Psoas muscle (tissue), 8 donors: ENCODE data around the gene FOXP1. TPM values are rescaled to one million over a fixed set of nuclear protein-coding genes. Genes with fewer than 3 reads are reported as not detected.

Experiments
- ATAC-seq, 4 donors: fragments of 200-7000 bp; cut with Tn5 transposase; one replicate each; pipeline ENCODE4 v1.9.1; 2020; ENCODE audit warnings: moderate library complexity in 3 of 4, mild to moderate bottlenecking in 2 of 4
- DNase-seq, 2 donors: peaks; one replicate each; pipeline ENCODE4 v3.0.0-alpha.2; 2020
- H3K27ac ChIP-seq: fragments of 200-600 bp; one replicate; pipeline ENCODE4 v1.8.0; 2022
- H3K27me3 ChIP-seq, 3 donors: fragments of 200-600 bp in 1 of 3; one replicate each; pipeline versions ENCODE4 v1.6.1 to v1.8.0; 2013 to 2022; ENCODE audit warnings: low read length in 2 of 3, mild to moderate bottlenecking in 2 of 3, moderate library complexity in 1 of 3; ENCODE audit not compliant: insufficient read depth in 3 of 3
- H3K36me3 ChIP-seq, 2 donors: fragments of 200-600 bp in 1 of 2; one replicate each; pipeline versions ENCODE4 v1.6.1 to v1.8.0; 2013 to 2022; ENCODE audit warnings: low read depth in 1 of 2, mild to moderate bottlenecking in 1 of 2, moderate library complexity in 1 of 2; ENCODE audit not compliant: insufficient read depth in 1 of 2
- H3K4me1 ChIP-seq: fragments of 200-600 bp; one replicate; pipeline ENCODE4 v1.8.0; 2022
- H3K4me3 ChIP-seq: fragments of 200-600 bp; one replicate; pipeline ENCODE4 v1.8.0; 2022; ENCODE audit warnings: mild to moderate bottlenecking
- H3K9me3 ChIP-seq: fragments of 200-600 bp; one replicate; pipeline ENCODE4 v1.8.0; 2022
- CTCF ChIP-seq: fragments of 200-600 bp; IDR thresholded peaks from one replicate; pipeline ENCODE4 v1.8.0; 2022; ENCODE audit warnings: antibody characterized with exemption
- WGBS, 3 donors: extraction: QIAGEN DNeasy Blood & Tissue Kit; methylation state at CpG; one replicate each; pipeline versions ENCODE4 v1.1.6 to v1.1.7; 2013; 5-methylcytosine and 5-hydroxymethylcytosine counted together
- intact Hi-C, 2 donors: fragments of 100-400 bp; cut with DNase I; formaldehyde crosslinking; loops; one replicate each; pipeline versions ENCODE4 v1.11.0 to v1.14.2; 2022
- polyA plus RNA-seq, 3 donors: library from polyadenylated mRNA; stranded (reverse); fragments of 200-250 nt; gene quantifications; one replicate each; pipeline ENCODE4 v1.2.3, GENCODE V29; 2013
- total RNA-seq, 4 donors: library from RNA; stranded (reverse); fragmentation: NEBNext Ultra II Directional in 2 of 4; extraction: Animal tissue kit (Norgen Biotek cat#: 25700) in 2 of 4; gene quantifications; one replicate each; pipeline versions ENCODE4 v1.2.1 to v1.2.4, GENCODE V29; 2021 to 2023
- donor health status: healthy with polysubstance abuse.
- donor health status: DM: no; HTN: no; CAD: no; lungs with moderate emphysema.
- donor health status: Bipolar disorder and iron deficiency.
- donor health status: healthy.
- donor health status: DM: yes; HTN: yes; CAD: no.
- donor health status: DM: no; HTN: no; CAD: no.
- donor health status: DM: no; HTN: no; CAD: no.
- donor health status: DM: yes; HTN: yes; CAD: no.

FOXP1 gene
- total and polyA plus RNA-seq, 7 donors: 2.6 to 26.4 (median 15.4) TPM

DNA sequence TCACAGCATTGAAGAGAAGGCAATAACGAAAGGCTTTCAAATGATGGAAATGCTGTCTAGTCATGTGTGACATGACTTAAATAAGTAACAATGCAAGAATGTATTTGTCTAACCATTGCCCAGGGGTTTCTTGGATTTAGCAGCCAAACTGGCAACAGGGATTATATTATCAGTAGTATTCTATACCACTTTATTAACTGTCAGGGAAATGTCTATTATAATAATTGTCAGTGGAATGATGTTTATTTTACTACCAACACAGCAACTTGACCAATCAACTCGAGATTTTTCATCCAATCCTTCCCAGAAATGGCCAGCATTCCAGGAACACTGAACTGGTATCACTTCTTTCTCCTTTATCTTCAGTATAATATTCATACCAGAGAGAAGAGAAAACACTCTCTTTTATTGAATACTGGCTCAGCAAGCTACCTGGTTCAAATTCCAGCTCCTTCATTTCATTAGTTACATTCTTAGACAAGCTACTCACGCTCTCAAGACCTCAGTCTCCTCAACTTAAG, 66.2 kb downstream of the FOXP1 start:
- no peak overlapping the region for H3K4me3 ChIP-seq
- peaks cover 7% of the 10 kb centered on the region for H3K4me1 ChIP-seq
- H3K36me3 ChIP-seq: no peaks in the 10 kb centered on the region
- TF ChIP-seq CTCF: no peak
- intact Hi-C loops: no loop called here
- no peak overlapping the region for H3K27ac ChIP-seq
- 87 to 91% (median 89%) methylated on average over 3 of the region's 3 CpGs for WGBS, 3 donors
- H3K9me3 ChIP-seq: no peaks in the 10 kb centered on the region
- H3K27me3 ChIP-seq: no peaks in the 10 kb centered on the region
- ATAC-seq (no peak), DNase-seq (no peak)

DNA sequence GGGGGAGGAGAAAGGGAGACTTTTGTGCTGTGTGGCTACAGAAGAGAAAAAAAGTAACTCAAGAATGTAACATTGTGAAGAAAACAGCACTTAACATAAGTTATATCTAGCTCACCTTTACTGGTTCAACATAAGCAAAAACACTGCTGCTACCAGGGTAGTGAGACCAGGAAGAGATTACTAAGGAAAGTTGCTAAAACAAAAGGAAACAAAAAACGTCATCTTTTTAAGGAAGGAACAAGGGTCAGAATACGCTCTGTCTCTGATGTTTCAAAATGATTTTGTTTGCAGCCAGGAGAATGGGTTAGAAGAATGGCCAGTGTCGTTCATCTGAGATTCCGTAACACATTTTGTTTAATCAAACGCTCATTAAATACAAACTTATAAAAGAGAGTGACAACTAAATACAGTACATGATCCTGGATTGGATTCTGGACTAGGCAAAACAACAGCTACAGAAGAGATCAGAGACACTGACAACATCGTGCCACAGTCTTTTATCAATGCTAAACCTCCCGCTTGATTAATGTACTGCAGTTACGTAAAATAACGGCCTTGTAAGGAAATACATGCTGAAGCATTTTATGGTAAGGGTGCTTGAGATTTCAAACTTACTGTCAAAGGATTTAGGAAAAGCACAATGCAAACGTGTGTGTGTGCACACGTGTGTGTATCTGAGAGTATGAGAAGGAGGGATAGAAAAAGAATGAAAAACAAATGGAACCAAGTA, 67.7 kb downstream of the FOXP1 start:
- WGBS, 3 donors: 73 to 78% (median 76%) methylated on average over 11 of the region's 11 CpGs
- H3K27ac ChIP-seq: no peak overlapping the region
- no peaks in the 10 kb centered on the region for H3K9me3 ChIP-seq
- no peak overlapping the region for H3K4me3 ChIP-seq
- H3K36me3 ChIP-seq: no peaks in the 10 kb centered on the region
- no peaks in the 10 kb centered on the region for H3K27me3 ChIP-seq
- no peak for DNase-seq
- no peak for TF ChIP-seq CTCF
- intact Hi-C loops: no loop called here
- ATAC-seq: no peak
- H3K4me1 ChIP-seq: no peaks in the 10 kb centered on the region

GRCh38 chr3:71514621-71515020, 68.9 kb downstream of the FOXP1 start:
- H3K4me1 ChIP-seq: no peaks in the 10 kb centered on the region
- no peaks in the 10 kb centered on the region for H3K27me3 ChIP-seq
- TF ChIP-seq CTCF: no peak
- ATAC-seq (no peak), DNase-seq (no peak)
- H3K36me3 ChIP-seq: no peaks in the 10 kb centered on the region
- intact Hi-C loops: no loop called here
- H3K9me3 ChIP-seq: no peaks in the 10 kb centered on the region
- H3K4me3 ChIP-seq: no peak overlapping the region
- 93 to 99% (median 96%) methylated on average over 5 of the region's 5 CpGs for WGBS, 3 donors
- H3K27ac ChIP-seq: no peak overlapping the region

GRCh38 chr3:71513515-71513914, 70.0 kb downstream of the FOXP1 start:
- H3K4me1 ChIP-seq: no peaks in the 10 kb centered on the region
- ATAC-seq (no peak), DNase-seq (no peak)
- H3K27me3 ChIP-seq: no peaks in the 10 kb centered on the region
- no peak for TF ChIP-seq CTCF
- H3K4me3 ChIP-seq: no peak overlapping the region
- no peaks in the 10 kb centered on the region for H3K9me3 ChIP-seq
- intact Hi-C loops: no loop called here
- no peak overlapping the region for H3K27ac ChIP-seq
- H3K36me3 ChIP-seq: no peaks in the 10 kb centered on the region
- WGBS, 3 donors: 94 to 96% (median 95%) methylated on average over 7 of the region's 7 CpGs

DNA sequence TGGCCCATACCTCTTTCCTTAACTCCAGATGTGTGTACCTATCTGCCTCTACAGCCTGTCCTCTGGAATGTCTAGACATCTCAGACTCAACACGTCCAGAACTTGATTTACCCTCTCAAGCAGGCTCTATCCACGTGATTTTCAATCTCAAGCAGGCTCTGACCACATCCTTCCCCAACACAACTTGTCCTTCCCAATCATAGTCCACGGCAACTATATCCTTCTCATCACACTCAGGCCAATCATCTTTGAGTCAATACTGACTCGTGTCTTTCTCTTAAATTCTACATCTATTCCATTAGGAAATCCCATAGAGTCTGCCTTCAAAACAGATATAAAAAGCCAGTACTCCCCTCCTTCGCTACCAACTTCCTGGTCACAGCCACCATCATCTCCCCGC, 70.4 kb downstream of the FOXP1 start:
- Histone ChIP-seq H3K4me3 (no peak overlapping the region), H3K9me3 (no peaks in the 10 kb centered on the region), H3K27me3 (no peaks in the 10 kb centered on the region), H3K27ac (no peak overlapping the region), H3K4me1 (no peaks in the 10 kb centered on the region), H3K36me3 (no peaks in the 10 kb centered on the region)
- WGBS, 3 donors: 89 to 95% (median 91%) methylated on average over 6 of the region's 6 CpGs
- ATAC-seq (no peak), DNase-seq (no peak)
- no peak for TF ChIP-seq CTCF
- intact Hi-C loops: no loop called here
